GM23338 (cell line): ENCODE data around the gene TUBAL3.

Experiments used
- EZH2 ChIP-seq: fragments of 200-600 bp; sonication (generic); IDR thresholded peaks from one replicate; pipeline ENCODE4 v1.8.0; 2017; ENCODE audit warnings: antibody characterized with exemption, mild to moderate bottlenecking, low read depth; ENCODE audit not compliant: unreplicated experiment
- EZH2phosphoT487 ChIP-seq: fragments of 200-600 bp; sonication (generic); IDR thresholded peaks from one replicate; pipeline ENCODE4 v1.8.1; 2018; ENCODE audit warnings: antibody characterized with exemption; ENCODE audit not compliant: unreplicated experiment
- NANOG ChIP-seq: IDR thresholded peaks from 2 replicates; pipeline ENCODE4 v1.6.1; 2016; ENCODE audit warnings: antibody characterized with exemption, borderline replicate concordance
- POLR2AphosphoS5 ChIP-seq: IDR thresholded peaks from 2 replicates; pipeline ENCODE4 v1.6.1; 2016; ENCODE audit warnings: antibody characterized with exemption, low read depth
- STAT1 ChIP-seq: IDR thresholded peaks from one replicate; pipeline ENCODE4 v1.6.1; 2016; ENCODE audit warnings: antibody characterized with exemption; ENCODE audit not compliant: unreplicated experiment
- TF ChIP-seq, protein P1 (sequence below), 2 experiments: fragments of 200-600 bp in 1 of 2; sonication (generic) in 1 of 2; conservative IDR thresholded peaks; 2 replicates each; pipeline versions ENCODE4 v1.5.1 to v1.6.1; 2016 to 2017; ENCODE audit warnings: antibody characterized with exemption in 2 of 2, low read depth in 2 of 2, mild to moderate bottlenecking in 2 of 2, moderate library complexity in 1 of 2
- TF ChIP-seq, protein P2 (sequence below): IDR thresholded peaks from one replicate; pipeline ENCODE4 v1.6.1; 2018; ENCODE audit warnings: antibody characterized with exemption; ENCODE audit not compliant: unreplicated experiment

DNA sequence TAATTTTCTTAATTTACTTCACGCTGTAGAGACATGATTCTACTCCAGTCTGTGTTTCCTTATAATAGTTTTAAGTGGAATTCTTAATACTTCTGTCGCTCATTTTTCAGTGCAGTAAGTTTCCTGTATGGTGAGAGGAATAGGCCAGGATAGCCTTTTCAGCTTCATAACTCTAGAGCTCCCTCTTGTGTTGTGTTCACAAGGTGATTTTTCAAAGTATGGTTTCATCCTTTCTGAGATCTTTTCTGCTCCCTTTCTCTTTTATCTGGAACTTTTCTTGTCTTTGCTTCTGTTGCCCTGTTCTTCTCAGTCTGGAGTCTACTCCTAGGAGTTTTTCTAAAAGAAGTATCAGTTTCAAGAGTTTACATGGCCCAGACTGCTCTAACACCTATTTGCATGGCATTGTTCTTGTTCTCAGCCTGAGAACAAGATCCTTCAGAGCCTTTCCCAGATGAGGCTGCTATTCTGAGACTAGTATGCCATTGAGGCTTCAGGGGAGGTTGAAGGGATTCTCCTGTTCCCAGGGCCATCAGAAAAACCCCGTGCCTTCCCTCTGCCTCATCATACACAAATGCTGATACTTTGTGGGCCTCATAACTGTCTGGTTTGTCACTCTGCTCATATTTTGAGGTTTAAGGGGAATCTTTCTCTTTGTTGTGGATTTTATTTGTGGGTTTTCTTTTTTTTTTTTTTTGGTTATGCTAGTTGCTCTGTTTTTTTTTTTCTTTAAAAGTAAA lies 29.6 kb upstream of the TUBAL3 start:
- no peak for TF ChIP-seq EZH2
- TF ChIP-seq, protein P1, sequence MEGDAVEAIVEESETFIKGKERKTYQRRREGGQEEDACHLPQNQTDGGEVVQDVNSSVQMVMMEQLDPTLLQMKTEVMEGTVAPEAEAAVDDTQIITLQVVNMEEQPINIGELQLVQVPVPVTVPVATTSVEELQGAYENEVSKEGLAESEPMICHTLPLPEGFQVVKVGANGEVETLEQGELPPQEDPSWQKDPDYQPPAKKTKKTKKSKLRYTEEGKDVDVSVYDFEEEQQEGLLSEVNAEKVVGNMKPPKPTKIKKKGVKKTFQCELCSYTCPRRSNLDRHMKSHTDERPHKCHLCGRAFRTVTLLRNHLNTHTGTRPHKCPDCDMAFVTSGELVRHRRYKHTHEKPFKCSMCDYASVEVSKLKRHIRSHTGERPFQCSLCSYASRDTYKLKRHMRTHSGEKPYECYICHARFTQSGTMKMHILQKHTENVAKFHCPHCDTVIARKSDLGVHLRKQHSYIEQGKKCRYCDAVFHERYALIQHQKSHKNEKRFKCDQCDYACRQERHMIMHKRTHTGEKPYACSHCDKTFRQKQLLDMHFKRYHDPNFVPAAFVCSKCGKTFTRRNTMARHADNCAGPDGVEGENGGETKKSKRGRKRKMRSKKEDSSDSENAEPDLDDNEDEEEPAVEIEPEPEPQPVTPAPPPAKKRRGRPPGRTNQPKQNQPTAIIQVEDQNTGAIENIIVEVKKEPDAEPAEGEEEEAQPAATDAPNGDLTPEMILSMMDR (conservative IDR thresholded peaks at IDR 0.05; ENCODE audit: low read depth in 2 of 2): peak; percentile 77
- TF ChIP-seq, protein P2, sequence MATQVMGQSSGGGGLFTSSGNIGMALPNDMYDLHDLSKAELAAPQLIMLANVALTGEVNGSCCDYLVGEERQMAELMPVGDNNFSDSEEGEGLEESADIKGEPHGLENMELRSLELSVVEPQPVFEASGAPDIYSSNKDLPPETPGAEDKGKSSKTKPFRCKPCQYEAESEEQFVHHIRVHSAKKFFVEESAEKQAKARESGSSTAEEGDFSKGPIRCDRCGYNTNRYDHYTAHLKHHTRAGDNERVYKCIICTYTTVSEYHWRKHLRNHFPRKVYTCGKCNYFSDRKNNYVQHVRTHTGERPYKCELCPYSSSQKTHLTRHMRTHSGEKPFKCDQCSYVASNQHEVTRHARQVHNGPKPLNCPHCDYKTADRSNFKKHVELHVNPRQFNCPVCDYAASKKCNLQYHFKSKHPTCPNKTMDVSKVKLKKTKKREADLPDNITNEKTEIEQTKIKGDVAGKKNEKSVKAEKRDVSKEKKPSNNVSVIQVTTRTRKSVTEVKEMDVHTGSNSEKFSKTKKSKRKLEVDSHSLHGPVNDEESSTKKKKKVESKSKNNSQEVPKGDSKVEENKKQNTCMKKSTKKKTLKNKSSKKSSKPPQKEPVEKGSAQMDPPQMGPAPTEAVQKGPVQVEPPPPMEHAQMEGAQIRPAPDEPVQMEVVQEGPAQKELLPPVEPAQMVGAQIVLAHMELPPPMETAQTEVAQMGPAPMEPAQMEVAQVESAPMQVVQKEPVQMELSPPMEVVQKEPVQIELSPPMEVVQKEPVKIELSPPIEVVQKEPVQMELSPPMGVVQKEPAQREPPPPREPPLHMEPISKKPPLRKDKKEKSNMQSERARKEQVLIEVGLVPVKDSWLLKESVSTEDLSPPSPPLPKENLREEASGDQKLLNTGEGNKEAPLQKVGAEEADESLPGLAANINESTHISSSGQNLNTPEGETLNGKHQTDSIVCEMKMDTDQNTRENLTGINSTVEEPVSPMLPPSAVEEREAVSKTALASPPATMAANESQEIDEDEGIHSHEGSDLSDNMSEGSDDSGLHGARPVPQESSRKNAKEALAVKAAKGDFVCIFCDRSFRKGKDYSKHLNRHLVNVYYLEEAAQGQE: no peak
- no peak for TF ChIP-seq EZH2phosphoT487
- TF ChIP-seq POLR2AphosphoS5: no peak
- TF ChIP-seq STAT1: no peak
- no peak for TF ChIP-seq NANOG
